SU-DHL-6 (cell line): ENCODE data around the gene PCDHA9.

Experiments
- H2AFZ ChIP-seq: fragments of 200-600 bp; sonication (generic); 2 replicates; pipeline ENCODE4 v1.6.1; 2014; ENCODE audit warnings: low read depth, mild to moderate bottlenecking, moderate library complexity, mixed read lengths, antibody characterized with exemption, low read length; ENCODE audit not compliant: severe bottlenecking
- H3F3A ChIP-seq: fragments of 200-600 bp; shearing (Covaris generic); 2 replicates; pipeline ENCODE4 v1.6.0; 2016; ENCODE audit warnings: antibody characterized with exemption, mild to moderate bottlenecking; ENCODE audit not compliant: insufficient read depth
- H3K27ac ChIP-seq: fragments of 200-600 bp; sonication (generic); 2 replicates; pipeline ENCODE4 v1.5.1; 2016; ENCODE audit warnings: low read depth, mild to moderate bottlenecking, low read length, moderate library complexity, mixed read lengths
- H3K27me3 ChIP-seq: fragments of 200-600 bp; sonication (generic), shearing (Covaris generic); 2 replicates; pipeline ENCODE4 v1.6.0; 2014; ENCODE audit warnings: mild to moderate bottlenecking, low read length
- H3K36me3 ChIP-seq: fragments of 200-600 bp; sonication (generic); 2 replicates; pipeline ENCODE4 v1.6.1; 2014; ENCODE audit warnings: mild to moderate bottlenecking, low read length, mixed read lengths
- H3K4me2 ChIP-seq: fragments of 300-600, 200-600 bp; shearing (Covaris generic), sonication (generic); 2 replicates; pipeline ENCODE4 v1.6.0; 2014; ENCODE audit warnings: low read length, low read depth, mild to moderate bottlenecking; ENCODE audit not compliant: poor library complexity, severe bottlenecking
- H3K4me3 ChIP-seq: fragments of 200-600 bp; sonication (generic); 2 replicates; pipeline ENCODE4 v1.5.1; 2014; ENCODE audit warnings: antibody characterized with exemption, low read length, mild to moderate bottlenecking, mixed read lengths; ENCODE audit not compliant: insufficient read depth, poor library complexity, severe bottlenecking
- H3K79me2 ChIP-seq: fragments of 200-600 bp; sonication (generic); 2 replicates; pipeline ENCODE4 v1.6.1; 2014; ENCODE audit warnings: mild to moderate bottlenecking, low read length, moderate library complexity; ENCODE audit not compliant: insufficient read depth
- H3K9ac ChIP-seq: fragments of 200-600 bp; sonication (generic); 2 replicates; pipeline ENCODE4 v1.7.0; 2014; ENCODE audit warnings: mild to moderate bottlenecking, low read length
- H3K9me2 ChIP-seq: fragments of 200-600 bp; sonication (generic); replicated peaks from 2 replicates; pipeline ENCODE4 v1.6.1; 2014; ENCODE audit warnings: low read length; ENCODE audit not compliant: insufficient read depth
- H3K9me3 ChIP-seq: fragments of 200-600 bp; sonication (generic); 2 replicates; pipeline ENCODE4 v1.6.1; 2014; ENCODE audit warnings: low read length, mixed read lengths; ENCODE audit not compliant: insufficient read depth
- H4K20me1 ChIP-seq: fragments of 200-600 bp; sonication (generic); 2 replicates; pipeline ENCODE4 v1.6.1; 2014; ENCODE audit warnings: low read depth, mild to moderate bottlenecking, antibody characterized with exemption, low read length, moderate library complexity, mixed read lengths
- CTCF ChIP-seq: fragments of 200-600 bp; sonication (generic); IDR thresholded peaks from one replicate; pipeline ENCODE4 v1.5.1; 2017; ENCODE audit warnings: antibody characterized with exemption, mild to moderate bottlenecking, low read length, moderate library complexity; ENCODE audit not compliant: insufficient read depth, poor library complexity, severe bottlenecking
- EZH2phosphoT487 ChIP-seq: fragments of 200-600 bp; sonication (generic), shearing (Covaris generic); conservative IDR thresholded peaks from 2 replicates; pipeline ENCODE4 v1.6.1; 2018; ENCODE audit warnings: mild to moderate bottlenecking, antibody characterized with exemption, low read length, moderate library complexity, mixed read lengths

The PCDHA9 gene

GRCh38 chr5:140877262-140877581 is 29.0 kb downstream of the PCDHA9 start:
- Histone ChIP-seq H3F3A (no peaks in the 10 kb centered on the region), H3K4me2 (no peak overlapping the region), H3K79me2 (no peaks in the 10 kb centered on the region), H3K27ac (no peak overlapping the region), H3K36me3 (no peaks in the 10 kb centered on the region), H3K4me3 (no peak overlapping the region), H4K20me1 (no peaks in the 10 kb centered on the region), H3K27me3 (no peaks in the 10 kb centered on the region), H3K9me3 (no peaks in the 10 kb centered on the region), H2AFZ (no peak overlapping the region), H3K9me2 (no peaks in the 10 kb centered on the region), H3K9ac (no peak overlapping the region)
- TF ChIP-seq CTCF (no peak), EZH2phosphoT487 (no peak)

- no peak within 1 kb of the TSS for H3K4me3 ChIP-seq
- H3K9me3 ChIP-seq = no peaks in the 10 kb centered on the region
- H3K79me2 ChIP-seq = no peaks in the 10 kb centered on the region
- H3K4me2 ChIP-seq = no peak within 1 kb of the TSS
- no peak within 1 kb of the TSS for H2AFZ ChIP-seq
- H3K27me3 ChIP-seq = no peaks in the 10 kb centered on the region
- no peak within 1 kb of the TSS for H3K9ac ChIP-seq
- no peaks in the 10 kb centered on the region for H4K20me1 ChIP-seq
- TF ChIP-seq EZH2phosphoT487 (no peak), CTCF (no peak)
- no peaks in the 10 kb centered on the region for H3K9me2 ChIP-seq
- H3F3A ChIP-seq = no peaks in the 10 kb centered on the region; the same call in 1 of the 2 replicates
- no peak within 1 kb of the TSS for H3K27ac ChIP-seq
- H3K36me3 ChIP-seq = no peaks in the 10 kb centered on the region
Observed at GRCh38 chr5:140881889-140882590, 33.9 kb downstream of the PCDHA9 start, which contains the start of gene PCDHA13. TSS of gene PCDHA13 (plus strand) at chr5:140882124. CDS start at chr5:140882269, 145 bp downstream.

GRCh38 chr5:140882591-140882899 is 34.4 kb downstream of the PCDHA9 start:
- no peaks in the 10 kb centered on the region for H3K27me3 ChIP-seq
- H3K79me2 ChIP-seq = no peaks in the 10 kb centered on the region
- no peak overlapping the region for H2AFZ ChIP-seq
- H3K4me3 ChIP-seq = no peak overlapping the region
- H3K36me3 ChIP-seq = no peaks in the 10 kb centered on the region
- no peaks in the 10 kb centered on the region for H3K9me3 ChIP-seq
- H3K9ac ChIP-seq = no peak overlapping the region
- H3F3A ChIP-seq = no peaks in the 10 kb centered on the region; the same call in 1 of the 2 replicates
- no peaks in the 10 kb centered on the region for H3K9me2 ChIP-seq
- no peak overlapping the region for H3K27ac ChIP-seq
- H3K4me2 ChIP-seq = no peak overlapping the region
- TF ChIP-seq EZH2phosphoT487 = no peak
- no peak for TF ChIP-seq CTCF
- no peaks in the 10 kb centered on the region for H4K20me1 ChIP-seq
